ENCODE results near the gene TOM1L2.

- TF ChIP-seq EZH2phosphoT487 (IDR thresholded peaks at IDR 0.05; ENCODE audit: low read depth, severe bottlenecking, unreplicated experiment): no peak
- TF ChIP-seq CTCF (IDR thresholded peaks at IDR 0.05; ENCODE audit: poor library complexity): no peak
- TF ChIP-seq EZH2 (IDR thresholded peaks at IDR 0.05; ENCODE audit: borderline replicate concordance): no peak
These were observed 138.4 kb downstream of the TOM1L2 start for GRCh38 chr17:17833658-17834357.
